HUES64 (cell line): ENCODE results near the gene PPARA.

ENCODE experiments used
- H3K27ac ChIP-seq: 2 replicates; pipeline ENCODE4 v1.7.0; 2013; ENCODE audit warnings: low read depth, low read length, inconsistent platforms
- H3K27me3 ChIP-seq: 2 replicates; pipeline ENCODE4 v1.6.1; 2013; ENCODE audit warnings: mild to moderate bottlenecking, low read length; ENCODE audit not compliant: insufficient read depth
- H3K36me3 ChIP-seq: 2 replicates; pipeline ENCODE4 v1.6.1; 2013; ENCODE audit warnings: mild to moderate bottlenecking, low read length; ENCODE audit not compliant: insufficient read depth
- H3K4me1 ChIP-seq: 2 replicates; pipeline ENCODE4 v1.6.1; 2013; ENCODE audit warnings: mild to moderate bottlenecking, low read length, moderate library complexity; ENCODE audit not compliant: insufficient read depth
- H3K4me3 ChIP-seq: 2 replicates; pipeline ENCODE4 v1.5.1; 2013; ENCODE audit warnings: mild to moderate bottlenecking, low read length, moderate library complexity
- H3K9ac ChIP-seq: 2 replicates; pipeline ENCODE4 v1.6.1; 2013; ENCODE audit warnings: mild to moderate bottlenecking, low read depth, low read length
- H3K9me3 ChIP-seq: 2 replicates; pipeline ENCODE4 v1.6.1; 2013; ENCODE audit warnings: low read depth, low read length; ENCODE audit not compliant: insufficient read depth
- WGBS: fragments of 150-250, 120-280 bp; methylation state at CpG from one replicate; pipeline ENCODE4 v1.1.7; 2013; ENCODE audit warnings: missing lambda C conversion rate; 5-methylcytosine and 5-hydroxymethylcytosine counted together

Gene PPARA

DNA sequence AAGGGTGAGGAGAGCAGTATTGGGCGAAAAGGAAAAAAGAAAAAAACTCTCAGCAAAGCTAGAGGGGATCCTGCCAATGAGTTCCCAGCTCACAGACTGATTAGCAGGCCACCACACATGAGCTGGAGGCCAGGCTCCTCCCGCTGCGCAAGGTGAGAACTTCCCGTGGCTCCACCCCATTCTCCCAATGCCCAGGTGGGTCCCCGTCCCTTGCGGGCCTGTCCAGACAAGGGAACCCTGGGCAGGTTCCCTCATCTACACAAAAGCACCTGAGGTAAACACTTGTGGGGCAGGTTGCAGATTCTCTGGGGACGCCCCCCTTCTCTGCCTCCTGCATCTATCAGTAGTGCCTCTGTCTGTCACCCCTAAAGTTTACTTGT is 53.3 kb downstream of the PPARA start:
- Histone ChIP-seq H3K36me3 (no peaks in the 10 kb centered on the region), H3K4me3 (no peak overlapping the region), H3K27ac (no peak overlapping the region), H3K9me3 (peaks cover 12% of the 10 kb centered on the region; the same call in 1 of the 2 replicates), H3K9ac (no peak overlapping the region), H3K27me3 (no peaks in the 10 kb centered on the region), H3K4me1 (peaks cover 9% of the 10 kb centered on the region)
- 93% methylated on average over 7 of the region's 7 CpGs for WGBS

DNA sequence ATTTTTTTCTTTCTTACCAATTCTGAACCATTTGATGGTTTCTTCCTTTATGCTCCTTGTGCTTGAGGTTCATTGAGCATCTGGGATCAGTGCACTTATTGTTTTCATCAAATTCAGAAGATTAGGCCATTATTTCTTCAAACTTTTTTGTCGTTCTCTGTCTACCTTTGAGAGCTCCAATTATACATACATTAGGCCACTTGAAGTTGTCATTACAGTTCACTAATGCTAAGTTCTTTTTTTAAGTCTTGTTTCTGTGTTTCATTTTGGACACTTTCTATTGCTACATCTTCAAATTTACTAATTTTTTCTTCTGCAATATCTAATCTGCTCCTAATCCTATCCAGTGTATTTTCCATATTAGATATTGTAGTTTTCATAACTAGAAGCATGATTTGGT is 58.9 kb downstream of the PPARA start:
- H3K4me3 ChIP-seq, result no peak overlapping the region
- 89% methylated on average over 1 of the region's 1 CpG for WGBS
- H3K27ac ChIP-seq, result no peak overlapping the region
- H3K9ac ChIP-seq, result no peak overlapping the region
- H3K36me3 ChIP-seq, result no peaks in the 10 kb centered on the region
- peaks cover 24% of the 10 kb centered on the region for H3K9me3 ChIP-seq
- H3K27me3 ChIP-seq, result no peaks in the 10 kb centered on the region
- no peaks in the 10 kb centered on the region for H3K4me1 ChIP-seq

DNA sequence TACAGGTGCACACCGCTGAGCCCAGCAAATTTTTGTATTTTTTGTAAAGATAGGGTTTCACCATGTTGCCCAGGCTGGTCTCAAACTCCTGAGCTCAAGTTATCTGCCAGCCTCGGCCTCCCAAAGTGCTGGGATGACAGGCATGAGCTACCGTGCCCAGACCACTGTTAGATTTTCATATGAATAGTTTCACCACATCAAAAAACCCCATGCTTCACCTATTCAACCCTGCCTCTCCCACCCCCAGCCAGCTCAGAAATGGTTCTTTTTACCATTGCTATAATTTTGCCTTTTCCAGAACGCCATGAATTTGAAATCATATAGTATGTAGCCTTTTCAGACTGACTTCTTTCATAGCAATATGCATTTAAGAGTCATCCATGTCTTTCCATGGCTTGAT is 61.9 kb downstream of the PPARA start:
- Histone ChIP-seq H3K9me3 (peaks cover 20% of the 10 kb centered on the region), H3K27ac (no peak overlapping the region), H3K4me3 (no peak overlapping the region), H3K9ac (no peak overlapping the region), H3K36me3 (no peaks in the 10 kb centered on the region), H3K27me3 (no peaks in the 10 kb centered on the region), H3K4me1 (no peaks in the 10 kb centered on the region)
- 84% methylated on average over 4 of the region's 4 CpGs for WGBS

DNA sequence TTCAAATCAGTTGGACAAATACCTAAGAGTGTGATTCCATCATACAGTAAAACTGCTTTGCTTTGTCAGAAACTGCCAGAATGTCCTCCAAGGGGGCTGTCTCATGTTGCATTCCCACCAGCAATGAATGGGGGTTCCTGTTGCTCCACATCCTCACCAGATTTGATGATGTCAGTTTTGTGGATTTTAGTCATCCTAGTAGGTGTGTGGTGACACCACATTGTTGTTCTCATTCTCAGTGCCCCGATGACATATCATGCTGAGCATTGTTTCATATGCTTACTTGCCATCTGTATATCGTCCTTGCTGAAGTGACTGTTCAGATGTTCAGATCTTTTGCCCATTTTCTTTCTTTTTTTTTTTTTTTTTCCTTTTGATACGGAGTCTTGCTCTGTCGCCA is 62.7 kb downstream of the PPARA start:
- Histone ChIP-seq H3K9ac (no peak overlapping the region), H3K4me1 (no peaks in the 10 kb centered on the region), H3K36me3 (no peaks in the 10 kb centered on the region), H3K27me3 (no peaks in the 10 kb centered on the region), H3K4me3 (no peak overlapping the region), H3K27ac (no peak overlapping the region), H3K9me3 (peaks cover 15% of the 10 kb centered on the region)
- 91% methylated on average over 4 of the region's 4 CpGs for WGBS

DNA sequence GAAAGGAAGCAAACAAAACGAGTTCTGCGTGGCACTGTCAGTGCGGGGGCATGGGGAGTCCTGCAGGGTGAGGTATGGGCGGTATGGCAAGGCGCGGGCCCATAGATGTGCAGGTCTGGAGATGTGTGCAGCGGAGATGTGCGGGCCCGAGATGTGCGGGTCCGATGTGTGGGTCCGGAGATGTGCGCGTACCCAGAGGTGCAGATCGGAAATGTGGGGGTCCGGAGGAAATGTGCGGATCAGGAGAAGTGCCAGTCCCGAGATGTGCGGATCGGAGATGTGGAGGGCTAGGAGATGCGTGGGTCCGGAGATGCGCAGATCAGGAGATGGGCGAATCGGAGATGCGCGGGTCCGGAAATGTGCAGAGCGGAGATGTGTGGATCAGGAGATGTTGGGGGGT is 63.8 kb downstream of the PPARA start:
- no peaks in the 10 kb centered on the region for H3K4me1 ChIP-seq
- no peak overlapping the region for H3K27ac ChIP-seq
- H3K9ac ChIP-seq, result no peak overlapping the region
- peaks cover 10% of the 10 kb centered on the region for H3K9me3 ChIP-seq
- 97% methylated on average over 29 of the region's 29 CpGs for WGBS
- no peaks in the 10 kb centered on the region for H3K36me3 ChIP-seq
- H3K27me3 ChIP-seq, result no peaks in the 10 kb centered on the region
- no peak overlapping the region for H3K4me3 ChIP-seq

DNA sequence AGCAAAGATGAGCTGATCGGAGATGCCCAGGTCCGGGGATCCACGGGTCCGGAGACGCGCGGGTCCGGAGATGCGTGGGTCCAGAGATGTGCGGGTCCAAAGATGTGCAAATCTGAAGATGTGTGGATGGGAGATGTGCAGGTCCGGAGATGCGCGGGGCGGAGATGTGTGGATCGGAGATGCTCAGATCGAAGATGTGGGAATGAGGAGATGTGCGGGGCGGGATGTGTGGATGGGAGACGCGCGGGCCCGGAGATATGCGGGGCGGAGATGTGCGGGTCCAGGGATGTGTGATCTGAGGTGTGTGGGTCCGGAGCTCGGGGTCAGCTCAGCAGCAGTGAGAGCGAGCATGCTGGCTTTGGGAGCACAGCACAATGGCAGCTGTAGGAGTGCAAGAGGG is 64.3 kb downstream of the PPARA start:
- H3K9ac ChIP-seq, result no peak overlapping the region
- H3K36me3 ChIP-seq, result no peaks in the 10 kb centered on the region
- H3K4me3 ChIP-seq, result no peak overlapping the region
- H3K9me3 ChIP-seq, result peaks cover 5% of the 10 kb centered on the region
- H3K27me3 ChIP-seq, result no peaks in the 10 kb centered on the region
- no peak overlapping the region for H3K27ac ChIP-seq
- 97% methylated on average over 28 of the region's 28 CpGs for WGBS
- H3K4me1 ChIP-seq, result no peaks in the 10 kb centered on the region

DNA sequence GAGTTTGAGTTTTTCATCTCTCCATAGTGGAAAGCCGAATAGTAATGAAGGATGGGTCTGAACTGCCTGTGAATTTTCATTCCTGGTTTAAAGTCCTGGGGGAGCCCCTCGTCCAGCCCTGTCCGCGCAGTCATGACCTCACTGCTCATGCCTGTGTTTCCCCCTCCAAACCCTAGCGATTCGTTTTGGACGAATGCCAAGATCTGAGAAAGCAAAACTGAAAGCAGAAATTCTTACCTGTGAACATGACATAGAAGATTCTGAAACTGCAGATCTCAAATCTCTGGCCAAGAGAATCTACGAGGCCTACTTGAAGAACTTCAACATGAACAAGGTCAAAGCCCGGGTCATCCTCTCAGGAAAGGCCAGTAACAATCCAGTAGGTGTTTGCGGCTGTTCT is 69.3 kb downstream of the PPARA start:
- H3K4me1 ChIP-seq, result peaks cover 3% of the 10 kb centered on the region; the same call in 1 of the 2 replicates
- 94% methylated on average over 10 of the region's 10 CpGs for WGBS
- no peaks in the 10 kb centered on the region for H3K27me3 ChIP-seq
- no peak overlapping the region for H3K4me3 ChIP-seq
- H3K36me3 ChIP-seq, result no peaks in the 10 kb centered on the region
- no peak overlapping the region for H3K27ac ChIP-seq
- no peaks in the 10 kb centered on the region for H3K9me3 ChIP-seq
- H3K9ac ChIP-seq, result no peak overlapping the region

DNA sequence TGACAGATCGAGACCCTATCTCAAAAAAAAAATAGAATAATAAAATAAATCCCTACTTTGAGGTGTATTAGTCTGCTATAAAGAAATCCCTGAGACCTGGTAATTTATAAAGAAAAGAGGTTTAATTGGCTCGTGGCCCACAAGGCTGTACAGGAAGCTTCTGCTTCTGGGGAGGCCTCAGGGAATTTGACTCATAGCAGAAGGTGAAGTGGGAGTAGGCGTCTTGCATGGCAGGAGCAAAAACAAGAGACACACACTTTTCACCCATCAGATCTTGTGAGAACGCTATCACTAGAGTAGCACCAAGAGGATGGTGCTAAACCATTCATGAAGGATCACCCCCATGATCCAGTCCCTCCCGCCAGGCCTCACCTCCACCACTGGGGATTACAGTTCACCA is 70.6 kb downstream of the PPARA start:
- no peaks in the 10 kb centered on the region for H3K27me3 ChIP-seq
- no peaks in the 10 kb centered on the region for H3K36me3 ChIP-seq
- H3K4me1 ChIP-seq, result peaks cover 3% of the 10 kb centered on the region; the same call in 1 of the 2 replicates
- no peak overlapping the region for H3K4me3 ChIP-seq
- no peak overlapping the region for H3K9ac ChIP-seq
- 92% methylated on average over 4 of the region's 5 CpGs for WGBS
- no peak overlapping the region for H3K27ac ChIP-seq
- no peaks in the 10 kb centered on the region for H3K9me3 ChIP-seq

DNA sequence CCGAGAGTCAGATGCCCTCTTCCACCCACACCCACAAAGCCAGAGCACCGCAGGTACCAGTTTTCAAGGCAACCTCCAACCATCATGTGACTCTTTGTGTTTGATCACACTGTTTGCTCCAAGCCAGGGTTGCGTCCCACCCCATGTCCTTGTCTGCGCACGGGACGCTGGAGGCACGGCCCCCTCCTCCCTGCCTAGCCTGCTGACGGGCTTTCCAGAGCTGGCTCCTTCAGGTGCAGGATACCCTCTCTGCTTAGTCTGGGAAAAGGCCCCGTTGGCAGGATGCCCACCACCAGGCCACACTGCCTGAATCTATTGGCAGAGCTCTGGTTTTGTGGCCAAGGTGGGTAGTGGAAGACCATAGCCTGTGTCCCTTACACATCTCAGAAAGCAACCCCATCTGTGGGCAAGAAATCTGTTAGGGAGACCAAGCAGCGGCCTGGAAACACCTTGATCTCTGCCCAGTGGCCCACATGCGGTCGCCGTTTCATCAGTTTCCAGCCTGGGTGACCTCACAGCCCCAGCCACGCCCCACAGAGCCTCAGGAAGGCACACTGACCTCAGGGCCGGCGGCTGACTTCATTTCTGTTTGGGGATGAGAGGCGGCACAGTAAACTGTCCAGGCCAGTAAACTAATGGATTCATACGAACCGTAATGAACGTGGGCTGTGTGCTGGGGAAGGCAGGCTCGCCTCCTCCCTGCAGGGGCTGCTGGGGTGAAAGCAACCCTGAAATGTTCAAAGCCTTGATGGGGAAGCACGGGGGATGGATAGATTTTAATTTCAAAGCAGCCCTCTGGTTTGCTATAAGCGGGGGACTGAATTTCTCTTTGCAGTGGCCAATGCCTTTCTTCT is 73.9 kb downstream of the PPARA start:
- Histone ChIP-seq H3K4me3 (no peak overlapping the region), H3K4me1 (peaks cover 3% of the 10 kb centered on the region; the same call in 1 of the 2 replicates), H3K27me3 (no peaks in the 10 kb centered on the region), H3K9ac (no peak overlapping the region), H3K9me3 (no peaks in the 10 kb centered on the region), H3K36me3 (no peaks in the 10 kb centered on the region), H3K27ac (no peak overlapping the region)
- 91% methylated on average over 23 of the region's 23 CpGs for WGBS

DNA sequence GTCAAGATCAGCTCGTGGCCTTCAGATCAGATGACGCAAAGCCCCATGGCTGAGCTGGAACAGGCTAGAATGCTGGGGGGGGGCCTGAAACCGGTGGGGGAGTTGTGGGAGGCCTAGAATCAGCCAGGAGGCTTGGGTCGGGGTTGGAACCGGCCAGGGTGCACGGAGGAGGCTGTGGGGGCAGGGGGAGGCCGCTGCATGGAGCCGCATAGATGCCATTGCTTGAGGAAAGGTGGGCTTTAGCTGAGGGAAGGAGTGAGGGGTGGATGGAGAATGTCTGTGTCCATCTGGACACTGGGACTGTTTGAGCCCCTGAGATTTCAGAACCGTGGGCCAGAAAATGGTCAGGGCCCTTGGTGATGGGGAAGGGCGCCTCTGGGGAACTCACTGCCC is 74.6 kb downstream of the PPARA start:
- 79% methylated on average over 10 of the region's 10 CpGs for WGBS
- H3K9ac ChIP-seq, result no peak overlapping the region
- H3K4me1 ChIP-seq, result peaks cover 3% of the 10 kb centered on the region; the same call in 1 of the 2 replicates
- no peak overlapping the region for H3K4me3 ChIP-seq
- no peaks in the 10 kb centered on the region for H3K9me3 ChIP-seq
- no peaks in the 10 kb centered on the region for H3K27me3 ChIP-seq
- H3K27ac ChIP-seq, result no peak overlapping the region
- H3K36me3 ChIP-seq, result no peaks in the 10 kb centered on the region

DNA sequence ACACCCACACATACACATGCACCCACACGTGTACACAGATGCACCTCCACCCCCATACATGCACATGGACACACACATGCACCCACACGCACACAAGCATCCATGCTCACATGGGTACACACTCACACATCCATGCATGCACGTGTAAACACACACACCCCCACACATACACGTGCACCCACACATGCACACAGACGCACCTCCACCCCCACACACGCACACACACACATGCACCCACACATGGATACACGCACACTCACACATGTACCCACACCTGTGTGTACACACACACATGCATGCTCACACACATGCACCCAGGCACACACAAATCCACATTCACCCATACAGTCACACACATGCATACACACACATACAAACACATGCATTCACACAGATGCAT is 75.3 kb downstream of the PPARA start:
- Histone ChIP-seq H3K27me3 (no peaks in the 10 kb centered on the region), H3K36me3 (no peaks in the 10 kb centered on the region), H3K4me3 (no peak overlapping the region), H3K9ac (no peak overlapping the region), H3K4me1 (peaks cover 3% of the 10 kb centered on the region; the same call in 1 of the 2 replicates), H3K27ac (no peak overlapping the region), H3K9me3 (no peaks in the 10 kb centered on the region)
- 92% methylated on average over 7 of the region's 7 CpGs for WGBS
